Effector CD4-positive, alpha-beta T cell (primary cell): ENCODE data around the gene ZNF777.

Experiments
- DNase-seq: peaks from one replicate; pipeline ENCODE4 v3.0.0-alpha.2; 2020

Gene ZNF777

DNA sequence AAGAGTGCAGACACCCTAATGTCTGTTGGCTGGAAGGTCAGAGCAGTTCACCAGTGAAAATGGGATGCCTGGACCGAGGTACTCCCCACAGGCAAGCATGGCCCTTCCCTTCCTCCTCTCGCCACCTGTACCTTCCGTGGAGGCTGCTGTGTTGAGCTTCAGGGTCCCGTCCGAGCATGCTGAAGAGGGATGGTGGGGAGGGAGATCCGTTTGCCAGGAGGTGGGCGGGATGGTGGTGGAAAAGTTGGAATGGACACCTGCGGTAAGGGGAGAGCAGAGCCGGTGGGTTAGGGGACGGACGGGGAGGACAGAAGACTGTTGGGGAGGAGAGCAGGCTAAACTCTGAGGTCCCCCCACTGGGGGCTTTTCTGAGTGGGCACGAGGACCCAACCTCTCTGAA is 15.9 kb upstream of the ZNF777 start:
- no peak for DNase-seq

DNA sequence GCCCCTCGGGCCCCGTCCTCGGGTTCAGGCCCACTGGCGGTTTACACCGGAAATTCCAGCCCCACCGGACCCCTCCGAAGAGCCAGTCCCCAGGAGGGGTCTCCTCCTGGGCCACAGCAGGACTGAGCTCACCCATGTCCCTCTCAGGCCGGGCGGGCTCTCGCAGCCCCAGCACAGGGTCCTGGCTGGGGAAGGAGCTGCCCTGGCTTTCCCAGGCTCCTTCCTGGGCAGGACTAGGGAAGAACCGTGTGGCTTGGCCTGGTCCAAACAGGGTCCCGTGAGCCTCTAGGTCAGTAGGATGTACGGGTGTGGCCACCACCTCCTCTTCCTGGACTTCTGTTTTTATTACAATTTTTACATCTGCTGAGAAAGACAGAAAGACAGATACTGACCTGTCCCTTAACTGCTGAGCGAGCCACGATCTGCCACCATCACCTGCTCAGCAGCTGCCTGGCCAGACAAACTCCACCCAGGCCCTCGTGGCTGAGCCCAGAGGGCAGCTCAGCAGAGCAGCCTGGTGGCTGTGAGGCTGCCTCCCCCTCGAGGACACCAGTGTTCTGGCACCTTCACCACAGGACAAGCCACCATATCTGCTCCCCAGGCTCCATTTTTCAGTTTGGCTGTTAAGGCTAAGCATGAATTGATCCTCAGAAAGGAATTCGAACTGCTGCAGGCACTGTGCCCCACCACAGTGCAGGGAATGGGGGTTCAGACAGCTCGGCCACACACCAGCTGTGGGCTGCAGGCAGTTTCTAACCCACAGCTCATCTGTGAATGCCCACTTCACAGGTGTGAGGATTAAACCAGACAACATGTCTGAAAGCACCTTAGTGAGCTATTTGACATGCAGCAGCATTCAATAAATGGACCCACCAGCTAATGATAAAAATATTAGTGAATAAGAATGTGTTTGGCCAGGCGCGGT is 14.5 kb upstream of the ZNF777 start:
- no peak for DNase-seq

DNA sequence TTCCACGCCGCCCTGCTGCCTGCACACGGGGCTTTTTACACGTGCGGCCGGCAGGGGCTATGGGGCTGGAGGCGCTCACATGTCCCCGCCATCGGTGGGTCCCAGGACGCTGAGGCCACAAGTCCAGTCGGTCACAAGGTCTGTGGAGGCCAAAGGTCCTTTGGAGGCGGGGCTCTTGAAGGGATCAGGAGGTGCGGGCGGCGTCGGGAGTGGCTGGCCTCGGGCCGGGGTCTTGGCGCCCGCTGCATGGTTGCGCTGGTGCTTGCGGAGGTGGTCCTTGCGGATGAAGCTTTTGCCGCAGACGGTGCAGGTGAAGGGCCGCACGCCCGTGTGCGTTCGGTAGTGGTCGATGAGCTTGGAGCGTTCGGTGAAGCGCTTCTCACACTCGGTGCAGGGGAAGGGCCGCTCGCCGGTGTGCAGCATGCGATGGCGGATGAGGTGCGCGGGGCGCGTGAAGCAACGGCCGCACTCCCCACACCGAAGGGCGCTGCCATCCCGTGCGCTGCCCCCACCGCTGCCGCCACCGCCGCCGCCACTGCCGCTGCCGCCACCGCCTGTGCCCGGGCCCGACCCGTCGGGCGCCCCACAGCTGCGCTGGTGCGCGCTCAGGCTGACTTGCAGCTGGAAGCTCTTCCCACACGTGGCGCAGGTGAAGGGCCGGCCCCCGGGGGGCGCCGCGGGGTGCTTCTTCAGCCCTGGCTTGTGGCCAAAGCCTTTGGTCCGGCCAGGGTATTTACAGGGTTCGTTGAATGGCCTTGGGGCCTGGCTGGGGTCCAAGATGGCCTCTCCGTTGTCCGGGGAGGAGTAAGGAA is 13.7 kb upstream of the ZNF777 start:
- no peak for DNase-seq

- DNase-seq, result no peak
These were observed 12.4 kb upstream of the ZNF777 start for GRCh38 chr7:149473251-149473650.

- no peak for DNase-seq
These were observed 10.6 kb upstream of the ZNF777 start for GRCh38 chr7:149471289-149471953.

DNA sequence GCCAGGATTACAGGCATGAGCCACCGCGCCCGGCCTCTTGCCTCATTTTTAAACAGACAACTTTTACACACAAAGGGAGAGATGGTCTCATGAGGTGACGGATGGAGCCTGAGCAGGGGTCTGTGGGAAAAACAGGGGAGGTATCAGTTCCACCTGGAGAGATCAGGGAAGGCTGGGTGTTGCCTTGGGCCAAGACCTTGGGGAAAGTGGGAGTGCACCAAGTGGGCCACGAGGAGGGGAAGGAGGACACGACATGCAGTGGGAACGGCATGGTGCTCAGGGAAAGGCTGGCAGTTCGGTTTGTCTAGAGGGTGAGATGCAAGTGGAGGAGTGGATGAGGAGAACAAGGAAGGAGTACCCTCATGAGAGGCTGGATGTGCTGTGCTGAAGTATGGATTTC is 8.9 kb upstream of the ZNF777 start:
- no peak for DNase-seq

GRCh38 chr7:149468208-149468607 is 7.3 kb upstream of the ZNF777 start:
- no peak for DNase-seq

DNA sequence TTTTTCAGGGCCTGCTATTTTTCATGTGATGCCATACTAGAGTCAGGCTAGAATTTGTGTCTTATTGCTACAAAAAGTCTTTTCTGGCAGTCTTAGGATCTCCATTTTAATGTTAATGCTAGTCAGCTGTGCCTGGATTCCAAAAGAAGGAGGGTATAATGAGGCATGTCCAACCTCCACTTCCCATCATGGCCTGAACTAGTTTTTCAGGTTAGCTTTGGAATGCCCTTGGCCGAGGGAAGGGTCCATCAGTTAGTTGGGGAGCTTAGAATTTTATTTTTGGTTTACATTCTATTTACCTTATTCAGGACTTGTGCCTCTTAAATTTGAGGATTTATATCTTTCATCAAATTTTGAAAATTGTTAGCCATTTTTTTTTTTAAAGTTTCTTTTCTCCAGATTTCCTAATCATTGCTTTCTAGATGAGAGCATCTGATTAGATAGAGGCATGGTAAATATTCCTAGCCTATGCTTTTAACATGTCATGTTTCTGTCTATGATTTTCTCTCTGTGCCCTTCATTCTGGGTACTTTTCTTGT is 6.5 kb upstream of the ZNF777 start:
- no peak for DNase-seq

- no peak for DNase-seq
These were observed 5.5 kb upstream of the ZNF777 start for GRCh38 chr7:149466364-149466763.

DNA sequence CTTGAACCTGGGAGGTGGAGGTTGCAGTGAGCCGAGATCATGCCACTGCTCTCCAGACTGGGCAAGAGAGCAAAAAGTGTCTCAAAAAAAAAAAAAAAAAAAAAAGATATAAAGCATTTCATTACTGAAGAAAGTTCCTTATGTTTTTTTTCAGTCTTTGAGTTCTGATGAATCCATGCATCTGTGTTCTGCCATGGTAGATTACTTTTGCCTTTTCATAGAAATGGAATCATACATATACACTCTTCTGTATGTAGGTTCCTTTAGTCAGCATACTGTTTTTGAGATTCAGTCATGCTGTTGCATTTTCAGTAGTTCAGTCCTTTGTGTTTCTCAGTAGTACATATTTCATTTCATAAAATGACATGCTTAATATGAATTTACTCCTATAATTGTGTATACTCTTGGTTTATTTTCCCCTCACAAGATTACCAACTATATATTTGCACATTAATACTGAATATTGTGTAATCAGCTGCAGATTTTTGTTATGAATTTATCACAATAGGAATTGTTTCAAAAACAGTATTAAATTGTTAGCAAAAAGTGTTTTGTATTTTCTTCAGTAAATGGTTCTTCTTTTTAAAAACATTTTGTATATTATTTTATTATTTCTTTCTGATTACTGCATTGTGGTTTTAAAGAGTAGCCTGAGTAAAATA is 2.8 kb upstream of the ZNF777 start:
- no peak for DNase-seq

GRCh38 chr7:149462101-149462520 is 1.2 kb upstream of the ZNF777 start:
- DNase-seq, result no peak

DNA sequence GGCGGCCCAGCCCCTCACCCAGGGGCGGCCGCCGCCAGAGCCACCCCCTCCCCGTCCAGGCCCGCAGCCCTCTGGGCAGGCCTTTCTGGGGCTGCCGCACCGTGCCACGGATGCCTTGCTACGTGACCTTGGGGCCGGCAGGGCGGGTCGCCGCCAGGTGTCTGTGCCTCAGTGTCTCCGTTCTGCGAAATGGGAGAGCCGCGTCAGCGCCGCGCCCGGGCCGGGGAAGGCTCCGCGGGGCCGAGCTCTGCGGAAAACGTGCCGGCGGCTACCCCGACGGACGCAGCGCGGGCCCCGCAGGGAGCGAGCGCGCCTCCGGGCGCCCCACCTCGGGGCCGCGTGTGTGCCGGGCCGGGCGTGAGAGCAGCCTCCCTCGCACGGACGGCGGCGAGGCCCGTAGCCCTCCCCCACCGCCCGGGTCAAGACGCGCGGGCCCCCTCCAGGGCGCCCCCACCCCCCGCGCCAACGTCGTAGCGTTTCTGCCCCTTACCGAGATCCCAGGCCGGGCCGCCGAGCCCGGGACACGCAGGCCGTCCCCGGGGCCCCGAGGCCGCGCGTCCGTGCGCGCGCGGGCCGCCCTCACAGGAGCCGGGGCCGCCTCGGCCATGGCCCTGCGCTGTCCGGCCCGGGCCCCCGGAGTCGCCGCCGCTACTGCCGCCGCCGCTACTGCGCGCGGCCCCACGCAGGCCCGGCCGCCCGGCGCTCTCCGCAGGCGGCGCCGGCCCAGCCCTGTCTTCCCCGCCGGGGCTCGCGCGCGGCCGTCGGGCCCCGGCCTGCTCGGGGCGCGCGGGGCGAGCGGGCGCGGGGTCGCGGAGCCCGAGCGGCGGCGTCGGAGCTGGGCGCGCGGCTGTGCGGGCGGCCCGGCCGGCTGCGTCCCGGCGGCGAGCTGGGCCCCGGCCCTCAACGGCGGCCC is 1.1 kb downstream of the ZNF777 start:
- no peak for DNase-seq

- no peak for DNase-seq
These were observed 1.7 kb downstream of the ZNF777 start for GRCh38 chr7:149459201-149459539.

DNA sequence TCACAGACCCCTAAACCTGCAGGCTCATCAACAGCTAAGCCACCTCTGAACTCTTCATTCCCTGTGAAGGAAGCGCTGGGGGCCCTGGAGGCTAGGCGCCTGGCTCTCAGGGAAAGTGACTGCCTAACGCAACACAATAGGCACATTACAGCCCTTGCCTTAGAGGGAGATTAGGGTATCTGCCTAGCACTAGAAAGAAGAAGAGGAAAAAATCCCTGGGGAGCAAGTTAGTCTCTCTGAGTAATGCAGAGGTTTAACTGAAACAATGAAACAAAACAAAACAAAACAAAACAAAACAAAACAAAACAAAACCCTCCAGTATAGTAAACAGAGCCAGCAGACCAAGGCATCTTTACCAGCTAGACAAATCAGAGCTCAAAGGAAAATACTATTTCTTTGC is 2.6 kb downstream of the ZNF777 start:
- no peak for DNase-seq

DNA sequence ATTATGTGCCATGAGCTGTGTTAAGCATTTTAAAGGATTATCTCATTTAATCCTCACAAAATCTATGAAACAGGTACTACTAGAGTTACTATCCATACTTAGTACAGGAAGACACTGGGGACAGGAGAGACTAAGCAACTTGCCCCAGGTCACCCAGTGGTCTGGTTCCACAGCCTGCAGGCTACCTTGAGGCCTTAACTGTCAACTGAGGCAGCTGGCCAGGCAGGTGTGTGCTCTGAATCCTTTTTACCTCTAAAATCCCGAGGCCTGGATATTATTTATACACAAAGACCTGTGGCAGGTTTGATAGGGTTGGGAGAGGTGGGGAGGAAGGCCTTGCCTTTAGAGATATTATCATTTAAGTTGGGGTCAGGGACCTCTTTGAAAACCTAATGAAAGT is 3.1 kb downstream of the ZNF777 start:
- DNase-seq, result no peak

- DNase-seq, result no peak
These were observed 4.1 kb downstream of the ZNF777 start for GRCh38 chr7:149456506-149457421.

DNA sequence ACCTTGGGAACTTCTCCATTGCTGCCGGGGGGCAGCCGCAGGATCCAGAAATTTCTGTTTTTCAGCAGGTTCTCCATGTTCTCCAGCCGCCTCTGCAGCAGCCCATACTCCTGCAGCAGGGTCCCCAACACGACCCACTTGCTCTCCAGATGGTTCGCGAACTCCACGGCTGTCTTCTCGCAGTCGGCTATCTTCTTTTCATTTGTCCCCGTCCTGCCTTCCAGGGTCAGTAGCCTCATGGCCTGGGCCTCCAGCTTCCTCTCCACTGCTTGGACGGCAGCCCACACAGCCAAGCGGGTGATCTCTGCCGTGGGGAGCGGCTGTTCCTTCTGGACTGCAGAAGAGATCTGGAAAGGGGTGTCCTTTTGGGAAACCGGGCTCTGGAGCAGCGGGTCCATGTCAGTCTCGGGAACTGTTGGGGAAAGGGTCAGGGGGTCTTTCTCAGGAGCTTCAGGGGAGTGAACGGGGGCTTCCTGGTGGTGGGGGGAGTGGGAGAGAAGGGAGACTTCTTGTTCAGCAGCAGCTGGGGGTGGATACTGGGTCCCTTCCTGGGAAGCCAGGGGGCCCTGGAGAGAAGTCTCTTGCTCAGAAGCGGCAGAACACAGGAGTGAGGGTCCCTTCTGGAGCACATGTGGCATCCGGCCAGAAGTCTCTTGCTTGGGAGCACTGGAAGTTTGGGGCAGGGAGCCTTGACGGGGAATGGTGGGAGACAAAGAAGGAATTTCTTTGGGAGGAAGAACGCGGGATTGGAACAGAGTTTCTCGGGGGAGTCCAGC is 5.5 kb downstream of the ZNF777 start:
- no peak for DNase-seq

- DNase-seq, result no peak
These were observed 6.1 kb downstream of the ZNF777 start for GRCh38 chr7:149454750-149455149.

DNA sequence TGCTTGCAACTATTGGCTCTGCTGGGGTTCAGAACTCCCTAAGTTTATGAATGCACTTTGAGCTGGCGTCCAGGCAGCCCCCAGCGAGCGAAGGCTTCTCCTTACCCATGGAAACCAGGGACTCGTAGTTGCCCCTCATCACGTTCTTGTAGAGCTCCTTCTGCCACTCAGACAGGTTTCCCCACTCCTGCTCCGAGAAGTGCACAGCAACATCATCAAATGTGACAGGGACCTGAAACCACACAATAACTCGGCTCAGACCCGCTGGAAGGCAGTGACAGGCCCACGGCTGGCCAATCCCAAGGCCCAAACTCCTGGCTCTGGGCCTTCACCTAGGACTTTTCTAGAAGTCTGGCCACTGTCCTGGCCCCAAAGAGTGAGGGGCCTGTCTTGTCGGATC is 6.9 kb downstream of the ZNF777 start:
- DNase-seq, result no peak

- DNase-seq, result no peak
These were observed 10.0 kb downstream of the ZNF777 start for GRCh38 chr7:149450821-149451220.
